Ovary (tissue), 3 donors: Measurements from ENCODE around the gene IGF2BP3.

Source experiments
- EP300 ChIP-seq: sonication (generic); formaldehyde crosslinking; IDR thresholded peaks from one replicate; pipeline ENCODE4 v1.6.1; 2017; ENCODE audit warnings: antibody characterized with exemption
- POLR2A ChIP-seq: fragments of 450-650 bp; IDR thresholded peaks from one replicate; pipeline ENCODE4 v1.6.1; 2017; ENCODE audit warnings: antibody characterized with exemption, mild to moderate bottlenecking, moderate library complexity
- TF ChIP-seq, protein P1 (sequence below), 3 donors: fragments of 450-650 bp in 2 of 3; fragments of 200-600 bp in 1 of 3; IDR thresholded peaks; one replicate each; pipeline versions ENCODE4 v1.5.1 to v1.8.0; 2016 to 2022; ENCODE audit warnings: antibody characterized with exemption in 3 of 3, mild to moderate bottlenecking in 1 of 3
- donor health status: DM: no; HTN: no; CAD: no.

DNA sequence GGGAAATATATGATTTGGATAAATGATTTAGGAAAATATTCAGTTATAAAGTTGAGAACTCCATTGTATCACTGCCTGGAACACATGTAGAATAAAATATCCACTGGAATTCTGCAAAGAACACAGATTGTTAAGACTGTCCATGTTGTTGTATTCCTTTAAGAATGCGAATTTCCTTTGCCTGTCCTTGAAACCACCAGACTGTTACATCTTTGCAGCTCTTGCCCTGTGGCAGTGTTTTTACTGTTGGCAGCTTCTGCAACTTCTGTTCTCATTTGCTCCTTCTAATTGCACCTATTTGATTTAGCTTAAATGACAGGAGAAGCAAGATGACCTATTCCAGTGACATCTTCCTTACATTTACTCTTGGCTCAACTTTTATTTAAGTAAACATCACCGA, 131.4 kb downstream of the IGF2BP3 start:
- no peak for TF ChIP-seq POLR2A
- TF ChIP-seq, protein P1, sequence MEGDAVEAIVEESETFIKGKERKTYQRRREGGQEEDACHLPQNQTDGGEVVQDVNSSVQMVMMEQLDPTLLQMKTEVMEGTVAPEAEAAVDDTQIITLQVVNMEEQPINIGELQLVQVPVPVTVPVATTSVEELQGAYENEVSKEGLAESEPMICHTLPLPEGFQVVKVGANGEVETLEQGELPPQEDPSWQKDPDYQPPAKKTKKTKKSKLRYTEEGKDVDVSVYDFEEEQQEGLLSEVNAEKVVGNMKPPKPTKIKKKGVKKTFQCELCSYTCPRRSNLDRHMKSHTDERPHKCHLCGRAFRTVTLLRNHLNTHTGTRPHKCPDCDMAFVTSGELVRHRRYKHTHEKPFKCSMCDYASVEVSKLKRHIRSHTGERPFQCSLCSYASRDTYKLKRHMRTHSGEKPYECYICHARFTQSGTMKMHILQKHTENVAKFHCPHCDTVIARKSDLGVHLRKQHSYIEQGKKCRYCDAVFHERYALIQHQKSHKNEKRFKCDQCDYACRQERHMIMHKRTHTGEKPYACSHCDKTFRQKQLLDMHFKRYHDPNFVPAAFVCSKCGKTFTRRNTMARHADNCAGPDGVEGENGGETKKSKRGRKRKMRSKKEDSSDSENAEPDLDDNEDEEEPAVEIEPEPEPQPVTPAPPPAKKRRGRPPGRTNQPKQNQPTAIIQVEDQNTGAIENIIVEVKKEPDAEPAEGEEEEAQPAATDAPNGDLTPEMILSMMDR (IDR thresholded peaks at IDR 0.05): no peak
- TF ChIP-seq EP300: no peak
